Prostate gland (tissue), 2 donors: ENCODE measurements around the gene TMPO.

Experiments
- CTCF ChIP-seq, 4 experiments: fragments of 200-600 bp in 2 of 4; fragments of 450-650 bp in 2 of 4; sonication (generic) in 2 of 4; IDR thresholded peaks; 1 replicate in 3 of 4; 2 replicates in 1 of 4; pipeline ENCODE4 v1.5.1; 2016 to 2019; ENCODE audit warnings: antibody characterized with exemption in 4 of 4, mild to moderate bottlenecking in 2 of 4, moderate library complexity in 2 of 4
- POLR2A ChIP-seq: fragments of 450-650 bp; IDR thresholded peaks from one replicate; pipeline ENCODE4 v1.6.1; 2016; ENCODE audit warnings: antibody characterized with exemption, mild to moderate bottlenecking
- POLR2AphosphoS5 ChIP-seq: sonication (generic); formaldehyde crosslinking; IDR thresholded peaks from one replicate; pipeline ENCODE4 v1.6.1; 2017; ENCODE audit warnings: antibody characterized with exemption

GRCh38 chr12:98515287-98516110, at the start of gene TMPO:
- TF ChIP-seq CTCF (IDR thresholded peaks at IDR 0.05) = peak in 3 of 4 experiments; percentile 21 to 30 (median 22)
- TF ChIP-seq POLR2A = peak; percentile 91
- peak; percentile 91 for TF ChIP-seq POLR2AphosphoS5
